Osteocyte (in vitro differentiated cells): ENCODE data around the gene PAPPA. TPM values are rescaled to one million over a fixed set of nuclear protein-coding genes. Genes with fewer than 3 reads are reported as not detected.
A peak's percentile ranks its signal among the peaks of the same experiment; 100 is the strongest.

Source experiments
- DNase-seq: peaks from one replicate; pipeline ENCODE4 v3.0.0; 2021; ENCODE audit warnings: mixed read lengths; ENCODE audit not compliant: unreplicated experiment; ENCODE audit errors: extremely low spot score
- H3K27ac Mint-ChIP-seq: one replicate; pipeline ENCODE4 v1.8.0; 2021; ENCODE audit warnings: mild to moderate bottlenecking, mixed read lengths; ENCODE audit not compliant: unreplicated experiment
- H3K27me3 Mint-ChIP-seq: one replicate; pipeline ENCODE4 v1.8.0; 2021; ENCODE audit warnings: mixed read lengths; ENCODE audit not compliant: unreplicated experiment
- H3K36me3 Mint-ChIP-seq: one replicate; pipeline ENCODE4 v1.8.0; 2021; ENCODE audit warnings: mixed read lengths; ENCODE audit not compliant: unreplicated experiment
- H3K4me1 Mint-ChIP-seq: one replicate; pipeline ENCODE4 v1.8.0; 2021; ENCODE audit warnings: mixed read lengths; ENCODE audit not compliant: unreplicated experiment
- H3K4me3 Mint-ChIP-seq: one replicate; pipeline ENCODE4 v1.8.0; 2021; ENCODE audit warnings: mild to moderate bottlenecking, moderate library complexity, mixed read lengths; ENCODE audit not compliant: unreplicated experiment
- H3K9me3 Mint-ChIP-seq: one replicate; pipeline ENCODE4 v1.8.0; 2021; ENCODE audit warnings: mixed read lengths; ENCODE audit not compliant: unreplicated experiment
- total RNA-seq: library from RNA; stranded (reverse); gene quantifications from 2 replicates; pipeline ENCODE4 v1.2.1, GENCODE V29; 2021
- TF ChIP-seq, protein P1 (sequence below): fragments of 200-600 bp; sonication (generic); IDR thresholded peaks from 2 replicates; pipeline ENCODE4 v1.5.0; 2021; ENCODE audit warnings: antibody characterized with exemption, mild to moderate bottlenecking, moderate library complexity

The PAPPA gene
- total RNA-seq, 1 donor from 2014 or later = 229 TPM

GRCh38 chr9:116345817-116346216 lies 192.2 kb downstream of the PAPPA start:
- H3K27ac Mint-ChIP-seq = no peak overlapping the region
- TF ChIP-seq, protein P1, sequence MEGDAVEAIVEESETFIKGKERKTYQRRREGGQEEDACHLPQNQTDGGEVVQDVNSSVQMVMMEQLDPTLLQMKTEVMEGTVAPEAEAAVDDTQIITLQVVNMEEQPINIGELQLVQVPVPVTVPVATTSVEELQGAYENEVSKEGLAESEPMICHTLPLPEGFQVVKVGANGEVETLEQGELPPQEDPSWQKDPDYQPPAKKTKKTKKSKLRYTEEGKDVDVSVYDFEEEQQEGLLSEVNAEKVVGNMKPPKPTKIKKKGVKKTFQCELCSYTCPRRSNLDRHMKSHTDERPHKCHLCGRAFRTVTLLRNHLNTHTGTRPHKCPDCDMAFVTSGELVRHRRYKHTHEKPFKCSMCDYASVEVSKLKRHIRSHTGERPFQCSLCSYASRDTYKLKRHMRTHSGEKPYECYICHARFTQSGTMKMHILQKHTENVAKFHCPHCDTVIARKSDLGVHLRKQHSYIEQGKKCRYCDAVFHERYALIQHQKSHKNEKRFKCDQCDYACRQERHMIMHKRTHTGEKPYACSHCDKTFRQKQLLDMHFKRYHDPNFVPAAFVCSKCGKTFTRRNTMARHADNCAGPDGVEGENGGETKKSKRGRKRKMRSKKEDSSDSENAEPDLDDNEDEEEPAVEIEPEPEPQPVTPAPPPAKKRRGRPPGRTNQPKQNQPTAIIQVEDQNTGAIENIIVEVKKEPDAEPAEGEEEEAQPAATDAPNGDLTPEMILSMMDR = no peak
- no peaks in the 10 kb centered on the region for H3K9me3 Mint-ChIP-seq
- no peak overlapping the region for H3K4me3 Mint-ChIP-seq
- DNase-seq = no peak
- H3K36me3 Mint-ChIP-seq = peaks cover 77% of the 10 kb centered on the region
- H3K27me3 Mint-ChIP-seq = no peaks in the 10 kb centered on the region
- H3K4me1 Mint-ChIP-seq = peaks cover 17% of the 10 kb centered on the region

DNA sequence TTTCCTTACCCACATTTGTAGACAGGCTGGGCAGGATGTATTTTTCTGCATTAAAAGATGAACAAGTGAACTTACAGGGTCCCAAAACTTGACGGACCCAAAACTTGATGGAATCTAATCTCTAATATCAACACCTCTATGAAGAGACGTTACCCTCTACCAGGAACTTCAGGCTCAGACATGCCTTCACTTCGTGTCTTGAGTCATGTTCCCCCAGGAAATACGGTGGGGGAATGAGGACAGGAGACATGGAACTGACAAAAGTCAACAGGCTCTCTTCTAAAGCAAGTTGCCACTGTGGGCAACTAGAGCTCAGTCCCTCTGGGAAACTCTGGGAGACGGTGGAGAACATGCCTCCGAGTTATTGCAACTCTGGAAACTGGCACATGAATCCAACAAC lies 196.1 kb downstream of the PAPPA start:
- Mint-ChIP-seq H3K27ac (no peak overlapping the region), H3K27me3 (no peaks in the 10 kb centered on the region), H3K4me3 (no peak overlapping the region), H3K4me1 (peaks cover 10% of the 10 kb centered on the region), H3K9me3 (no peaks in the 10 kb centered on the region), H3K36me3 (peaks cover 89% of the 10 kb centered on the region)
- no peak for DNase-seq
- TF ChIP-seq, protein P1 = no peak

- Mint-ChIP-seq H3K9me3 (no peaks in the 10 kb centered on the region), H3K4me1 (peaks cover 7% of the 10 kb centered on the region), H3K36me3 (peaks cover 90% of the 10 kb centered on the region), H3K27me3 (no peaks in the 10 kb centered on the region), H3K27ac (no peak overlapping the region), H3K4me3 (no peak overlapping the region)
- TF ChIP-seq, protein P1 = no peak
- DNase-seq = no peak
These were observed 196.6 kb downstream of the PAPPA start for GRCh38 chr9:116350213-116350612.

DNA sequence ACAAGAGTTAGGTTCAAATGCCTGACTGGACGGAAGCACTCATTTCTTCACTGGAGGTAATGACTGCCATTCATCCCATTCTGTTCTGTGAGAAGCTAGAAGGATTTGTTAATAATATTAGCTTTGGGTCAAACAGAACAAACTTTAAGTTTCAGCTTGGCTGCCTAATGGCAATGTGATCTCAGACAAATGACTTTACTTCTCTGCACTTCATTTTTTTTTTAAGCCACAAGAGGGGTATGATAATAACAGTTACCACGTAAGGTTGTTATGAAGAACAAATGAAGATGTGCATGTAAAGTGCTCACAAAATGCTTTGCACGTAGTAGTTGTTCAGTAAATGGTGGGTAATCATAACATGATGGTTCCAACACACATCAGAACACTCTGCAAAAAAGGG lies 199.4 kb downstream of the PAPPA start:
- Mint-ChIP-seq H3K4me3 (no peak overlapping the region), H3K27me3 (no peaks in the 10 kb centered on the region), H3K4me1 (peaks cover 4% of the 10 kb centered on the region), H3K27ac (no peak overlapping the region), H3K9me3 (no peaks in the 10 kb centered on the region), H3K36me3 (peaks cover 90% of the 10 kb centered on the region)
- DNase-seq = no peak
- TF ChIP-seq, protein P1 = no peak

DNA sequence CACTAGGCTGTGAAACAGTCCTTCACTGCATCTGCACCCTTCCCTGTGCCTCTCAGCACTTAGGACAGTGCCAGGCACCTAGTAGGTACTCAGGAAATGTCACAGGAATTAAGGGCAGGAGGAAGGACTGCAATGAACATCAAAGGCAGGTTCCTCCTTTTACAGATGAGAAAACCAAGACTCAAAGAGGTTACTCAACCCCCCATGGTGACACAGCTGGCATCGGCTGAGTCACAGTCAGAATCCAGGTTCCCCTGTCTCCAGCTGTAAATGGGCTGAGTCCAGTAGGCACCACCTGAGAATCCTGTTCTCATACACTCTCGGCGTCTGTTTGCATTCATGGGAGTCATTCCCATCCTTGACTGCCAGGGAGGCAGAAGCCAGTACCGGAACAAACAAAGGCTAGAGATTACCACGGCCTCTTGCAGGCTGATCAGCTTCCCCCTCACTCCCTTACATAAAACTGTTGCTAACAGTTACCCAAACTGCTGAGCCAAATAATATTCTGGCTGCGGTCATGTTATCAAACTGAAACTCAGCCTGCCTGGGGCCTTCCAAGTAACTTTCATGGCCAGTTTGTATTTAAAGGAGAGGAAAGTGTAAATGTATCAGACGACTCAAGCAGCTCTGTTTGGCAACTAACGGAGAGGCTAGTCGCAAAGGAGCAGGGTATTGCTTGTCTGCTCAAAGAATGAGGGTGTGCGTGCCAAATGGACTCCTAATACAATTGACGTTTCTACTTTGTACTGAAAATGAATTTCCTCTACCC lies 201.7 kb downstream of the PAPPA start:
- no peaks in the 10 kb centered on the region for H3K27me3 Mint-ChIP-seq
- H3K9me3 Mint-ChIP-seq = no peaks in the 10 kb centered on the region
- H3K4me1 Mint-ChIP-seq = peaks cover 4% of the 10 kb centered on the region
- peaks cover 88% of the 10 kb centered on the region for H3K36me3 Mint-ChIP-seq
- H3K27ac Mint-ChIP-seq = peak overlapping the region; percentile 67
- TF ChIP-seq, protein P1 = no peak
- no peak for DNase-seq
- no peak overlapping the region for H3K4me3 Mint-ChIP-seq
